ENCODE measurements around the gene USH1G.

Gene USH1G

DNA sequence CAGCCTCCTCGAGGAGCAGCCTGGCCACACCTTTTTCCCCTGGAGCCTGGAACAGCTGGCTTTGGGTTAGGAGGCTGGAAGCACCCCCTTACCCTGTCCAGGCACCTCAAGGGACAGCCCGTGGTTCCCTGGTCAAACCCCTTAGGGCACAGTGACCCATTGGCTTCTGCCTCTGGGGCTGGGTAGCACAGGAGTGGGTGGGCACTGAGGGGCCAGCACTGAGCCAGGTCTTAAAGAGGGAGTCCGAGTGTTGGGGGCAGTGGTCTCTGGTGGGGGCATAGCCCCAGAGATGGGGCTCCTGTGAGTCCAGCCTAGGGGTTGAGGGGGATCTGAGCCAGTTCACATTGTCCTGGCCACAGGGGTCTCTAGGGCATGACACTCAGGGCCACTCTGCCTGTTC lies 28.0 kb upstream of the USH1G start:
- CTCF ChIA-PET: interaction anchor here (1.1 to 8.2 kb wide), 2 partner anchors 10 to 86 kb away, joined by 3 to 61 read pairs; no protein-coding TSS in a partner anchor
- H3K4me3 ChIP-seq (ENCODE audit: low read depth, low read length): no peak overlapping the region
- TF ChIP-seq, protein P1, sequence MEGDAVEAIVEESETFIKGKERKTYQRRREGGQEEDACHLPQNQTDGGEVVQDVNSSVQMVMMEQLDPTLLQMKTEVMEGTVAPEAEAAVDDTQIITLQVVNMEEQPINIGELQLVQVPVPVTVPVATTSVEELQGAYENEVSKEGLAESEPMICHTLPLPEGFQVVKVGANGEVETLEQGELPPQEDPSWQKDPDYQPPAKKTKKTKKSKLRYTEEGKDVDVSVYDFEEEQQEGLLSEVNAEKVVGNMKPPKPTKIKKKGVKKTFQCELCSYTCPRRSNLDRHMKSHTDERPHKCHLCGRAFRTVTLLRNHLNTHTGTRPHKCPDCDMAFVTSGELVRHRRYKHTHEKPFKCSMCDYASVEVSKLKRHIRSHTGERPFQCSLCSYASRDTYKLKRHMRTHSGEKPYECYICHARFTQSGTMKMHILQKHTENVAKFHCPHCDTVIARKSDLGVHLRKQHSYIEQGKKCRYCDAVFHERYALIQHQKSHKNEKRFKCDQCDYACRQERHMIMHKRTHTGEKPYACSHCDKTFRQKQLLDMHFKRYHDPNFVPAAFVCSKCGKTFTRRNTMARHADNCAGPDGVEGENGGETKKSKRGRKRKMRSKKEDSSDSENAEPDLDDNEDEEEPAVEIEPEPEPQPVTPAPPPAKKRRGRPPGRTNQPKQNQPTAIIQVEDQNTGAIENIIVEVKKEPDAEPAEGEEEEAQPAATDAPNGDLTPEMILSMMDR (IDR thresholded peaks at IDR 0.05; ENCODE audit: insufficient read depth, low read length, missing control alignments): no peak
- POLR2A ChIA-PET: no interaction called here
- DNase-seq (ENCODE audit: low read depth, low spot score): no peak

DNA sequence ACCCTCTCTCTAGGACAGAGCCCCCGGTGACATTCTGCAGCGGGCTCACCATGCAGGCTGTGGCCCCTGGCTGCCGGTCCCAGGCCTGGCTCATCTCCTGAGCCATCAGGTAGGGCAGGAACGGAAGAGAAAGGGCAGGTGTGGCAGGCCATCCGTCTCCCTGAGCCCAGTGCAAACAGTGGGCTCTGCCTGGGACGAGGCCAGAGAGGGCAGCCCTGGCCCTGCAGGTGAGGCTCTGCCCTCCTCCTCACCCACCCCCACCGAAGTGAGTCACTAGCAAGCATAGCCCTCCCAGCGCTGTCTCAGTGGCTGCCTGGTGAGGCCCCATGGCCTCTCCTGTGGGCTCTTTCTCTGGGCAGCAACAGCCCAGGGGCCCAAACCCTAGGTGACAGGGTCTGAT lies 27.2 kb upstream of the USH1G start:
- TF ChIP-seq, protein P1 (IDR thresholded peaks at IDR 0.05; ENCODE audit: insufficient read depth, low read length, missing control alignments): no peak
- CTCF ChIA-PET: interaction anchor here (1.1 to 8.2 kb wide), 3 partner anchors 8 to 85 kb away, joined by 3 to 61 read pairs (median 22); no protein-coding TSS in a partner anchor
- no peak for DNase-seq (ENCODE audit: low read depth, low spot score)
- POLR2A ChIA-PET: no interaction called here
- H3K4me3 ChIP-seq (ENCODE audit: low read depth, low read length): no peak overlapping the region

DNA sequence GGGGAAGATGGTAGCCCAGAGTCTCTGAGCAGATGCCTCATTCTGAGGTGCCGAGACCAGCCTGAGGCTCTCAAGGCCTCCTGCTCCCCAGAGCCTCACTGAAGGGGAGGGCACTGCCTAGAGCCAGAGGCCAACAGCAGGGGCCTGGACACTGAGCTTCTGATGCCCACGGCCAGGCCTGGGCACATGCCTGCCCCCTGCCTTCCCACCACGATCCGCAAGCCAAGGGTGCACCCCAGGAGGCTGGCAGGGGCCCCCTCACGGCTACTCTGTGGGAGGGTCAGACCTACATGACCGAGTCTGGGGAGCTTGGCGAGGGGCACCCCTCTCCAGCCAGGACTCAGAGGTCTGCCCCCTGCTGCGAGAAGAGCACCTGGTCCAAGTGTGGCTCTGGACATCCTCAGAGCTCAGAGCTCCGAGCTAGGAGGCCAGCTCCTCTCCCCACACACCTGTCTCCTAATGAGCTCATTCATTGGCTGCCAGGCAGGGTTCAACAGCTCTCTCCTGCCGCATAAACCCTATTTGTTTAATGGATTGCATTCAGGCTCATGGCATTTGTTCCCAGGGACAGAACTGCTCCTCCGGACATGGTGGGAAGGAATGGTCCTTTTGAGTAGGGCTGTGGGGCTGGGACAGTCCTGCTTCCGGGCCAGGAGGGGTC lies 26.5 kb upstream of the USH1G start:
- no peak overlapping the region for H3K4me3 ChIP-seq (ENCODE audit: low read depth, low read length)
- POLR2A ChIA-PET: interaction anchor here (1.6 kb wide), 1 partner anchor 76 kb away, joined by 3 read pairs; the partner anchor contains the start of gene FDXR
- DNase-seq (ENCODE audit: low read depth, low spot score): no peak
- TF ChIP-seq, protein P1 (IDR thresholded peaks at IDR 0.05; ENCODE audit: insufficient read depth, low read length, missing control alignments): no peak
- CTCF ChIA-PET: interaction anchor here (1.3 to 8.2 kb wide), 3 partner anchors 9 to 12 kb away, joined by 3 to 61 read pairs (median 22); no protein-coding TSS in a partner anchor

DNA sequence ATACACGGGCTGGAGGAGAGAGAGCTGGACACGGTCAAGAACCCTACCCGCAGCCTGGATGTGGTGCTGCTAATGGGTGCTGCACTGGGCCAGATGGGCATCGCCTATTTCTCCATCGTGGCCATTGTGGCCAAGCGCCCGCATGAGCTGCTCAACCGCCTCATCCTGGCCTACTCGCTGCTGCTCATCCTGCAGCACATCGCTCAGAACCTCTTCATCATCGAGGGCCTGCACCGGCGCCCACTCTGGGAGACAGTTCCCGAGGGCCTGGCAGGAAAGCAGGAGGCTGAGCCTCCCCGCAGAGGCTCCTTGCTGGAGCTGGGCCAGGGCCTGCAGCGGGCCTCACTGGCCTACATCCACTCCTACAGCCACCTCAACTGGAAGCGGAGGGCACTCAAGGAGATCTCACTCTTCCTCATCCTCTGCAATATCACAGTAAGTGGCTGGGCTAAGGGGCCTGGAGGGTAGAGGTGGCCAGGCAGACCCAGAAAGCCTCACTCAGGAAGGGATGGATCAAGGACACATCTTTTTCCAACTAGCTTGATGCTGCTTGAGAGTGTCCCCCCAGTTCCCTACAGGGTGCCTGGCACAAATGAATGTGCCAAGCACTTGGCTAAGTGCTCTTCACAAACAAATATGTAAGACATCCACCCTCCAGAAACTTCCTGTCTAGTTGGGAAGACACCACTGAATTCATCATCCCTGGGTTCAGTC lies 24.1 kb upstream of the USH1G start:
- no peak for DNase-seq (ENCODE audit: low read depth, low spot score)
- POLR2A ChIA-PET: no interaction called here
- CTCF ChIA-PET: interaction anchor here (3.3 to 8.2 kb wide), 2 partner anchors 11 to 14 kb away, joined by 22 to 61 read pairs; no protein-coding TSS in a partner anchor
- TF ChIP-seq, protein P1 (IDR thresholded peaks at IDR 0.05; ENCODE audit: insufficient read depth, low read length, missing control alignments): no peak
- H3K4me3 ChIP-seq (ENCODE audit: low read depth, low read length): no peak overlapping the region

DNA sequence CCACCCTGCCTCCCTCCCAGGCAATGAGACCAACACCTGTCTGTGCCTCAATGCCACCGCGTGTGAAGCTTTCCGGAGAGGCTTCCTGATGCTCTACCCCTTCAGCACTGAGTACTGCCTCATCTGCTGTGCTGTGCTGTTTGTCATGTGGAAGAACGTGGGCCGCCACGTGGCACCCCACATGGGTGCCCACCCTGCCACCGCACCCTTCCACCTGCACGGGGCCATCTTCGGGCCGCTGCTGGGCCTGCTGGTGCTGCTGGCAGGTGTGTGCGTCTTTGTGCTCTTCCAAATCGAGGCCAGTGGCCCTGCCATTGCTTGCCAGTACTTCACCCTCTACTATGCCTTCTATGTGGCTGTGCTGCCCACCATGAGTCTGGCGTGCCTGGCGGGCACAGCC lies 23.6 kb upstream of the USH1G start:
- DNase-seq (ENCODE audit: low read depth, low spot score): no peak
- H3K4me3 ChIP-seq (ENCODE audit: low read depth, low read length): no peak overlapping the region
- POLR2A ChIA-PET: no interaction called here
- CTCF ChIA-PET: interaction anchor here (2.7 to 8.2 kb wide), 2 partner anchors 11 to 15 kb away, joined by 9 to 61 read pairs; no protein-coding TSS in a partner anchor
- TF ChIP-seq, protein P1 (IDR thresholded peaks at IDR 0.05; ENCODE audit: insufficient read depth, low read length, missing control alignments): no peak

DNA sequence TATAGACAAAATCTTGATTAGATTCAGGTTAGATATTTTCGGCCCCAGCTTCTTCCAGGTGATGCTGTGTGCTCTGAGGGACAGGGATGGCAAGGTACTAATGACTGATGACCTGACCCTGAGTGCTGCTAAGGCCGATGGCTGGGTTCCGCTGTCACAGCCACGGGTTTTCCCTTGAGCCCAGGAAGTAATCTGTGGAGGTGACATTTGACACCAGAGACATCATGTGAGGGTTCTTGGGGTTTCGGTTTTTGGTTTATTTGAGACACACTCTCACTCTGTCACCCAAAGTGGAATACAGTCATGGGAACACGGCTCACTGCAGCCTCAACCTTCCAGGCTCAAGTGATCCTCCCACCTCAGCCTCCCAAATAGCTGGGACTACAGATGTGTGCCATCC lies 22.5 kb upstream of the USH1G start:
- ChIA-PET CTCF (interaction anchor here (0.7 to 2.7 kb wide), 3 partner anchors 10 to 15 kb away, joined by 3 to 11 read pairs (median 9); no protein-coding TSS in a partner anchor), POLR2A (no interaction called here)
- TF ChIP-seq, protein P1 (IDR thresholded peaks at IDR 0.05; ENCODE audit: insufficient read depth, low read length, missing control alignments): no peak
- DNase-seq (ENCODE audit: low read depth, low spot score): no peak
- H3K4me3 ChIP-seq (ENCODE audit: low read depth, low read length): no peak overlapping the region

All from AG04449 (cell line).